HEK293T (cell line): ENCODE results near the gene CASTOR2.

Experiments
- CTCF ChIA-PET: fragments of 350-600 bp; formaldehyde crosslinking; extraction: SDS; loops from one replicate; lab custom pipeline; 2021; ENCODE audit warnings: antibody characterized with exemption, inconsistent platforms; lab: Yijun Ruan, JAX
- POLR2A ChIA-PET: fragments of 350-600 bp; formaldehyde crosslinking; extraction: SDS; loops from one replicate; lab custom pipeline; 2020; ENCODE audit warnings: antibody characterized with exemption, inconsistent platforms; lab: Yijun Ruan, JAX
- DNase-seq: peaks from one replicate; pipeline ENCODE4 v3.0.0; 2012; ENCODE audit warnings: mixed read lengths; ENCODE audit errors: extremely low spot score
- ARNT ChIP-seq: fragments of 450-650 bp; IDR thresholded peaks from 2 replicates; pipeline ENCODE4 v1.6.1; 2017; ENCODE audit warnings: mild to moderate bottlenecking
- BHLHE40 ChIP-seq: fragments of 450-650 bp; IDR thresholded peaks from 2 replicates; pipeline ENCODE4 v1.6.1; 2016; ENCODE audit warnings: mild to moderate bottlenecking, moderate library complexity, borderline replicate concordance
- CTBP1 ChIP-seq: fragments of 450-650 bp; IDR thresholded peaks from 2 replicates; pipeline ENCODE4 v1.6.1; 2016; ENCODE audit warnings: borderline replicate concordance
- ELF4 ChIP-seq: fragments of 450-650 bp; IDR thresholded peaks from 2 replicates; pipeline ENCODE4 v1.6.1; 2017; ENCODE audit warnings: antibody characterized with exemption
- FOXA1 ChIP-seq: fragments of 450-650 bp; IDR thresholded peaks from 2 replicates; pipeline ENCODE4 v1.6.1; 2016; ENCODE audit warnings: mild to moderate bottlenecking
- FOXK2 ChIP-seq: fragments of 450-650 bp; IDR thresholded peaks from 2 replicates; pipeline ENCODE4 v1.6.1; 2016; ENCODE audit warnings: mild to moderate bottlenecking
- FOXM1 ChIP-seq: fragments of 450-650 bp; IDR thresholded peaks from 2 replicates; pipeline ENCODE4 v1.6.1; 2017; ENCODE audit warnings: mild to moderate bottlenecking, borderline replicate concordance
- HDGF ChIP-seq: fragments of 450-650 bp; IDR thresholded peaks from 2 replicates; pipeline ENCODE4 v1.6.1; 2017; ENCODE audit warnings: antibody characterized with exemption, borderline replicate concordance
- L3MBTL2 ChIP-seq: fragments of 450-650 bp; conservative IDR thresholded peaks from 2 replicates; pipeline ENCODE4 v1.6.1; 2016; ENCODE audit warnings: mild to moderate bottlenecking
- LEF1 ChIP-seq: fragments of 450-650 bp; IDR thresholded peaks from 2 replicates; pipeline ENCODE4 v1.6.1; 2017; ENCODE audit warnings: mild to moderate bottlenecking, borderline replicate concordance
- NFRKB ChIP-seq: fragments of 450-650 bp; IDR thresholded peaks from 2 replicates; pipeline ENCODE4 v1.6.1; 2016; ENCODE audit warnings: mild to moderate bottlenecking, moderate library complexity
- SP1 ChIP-seq: fragments of 450-650 bp; IDR thresholded peaks from 2 replicates; pipeline ENCODE4 v1.6.1; 2017
- SUZ12 ChIP-seq: fragments of 450-650 bp; IDR thresholded peaks from 2 replicates; pipeline ENCODE4 v1.6.1; 2016; ENCODE audit warnings: mild to moderate bottlenecking
- TARDBP ChIP-seq: fragments of 450-650 bp; IDR thresholded peaks from 2 replicates; pipeline ENCODE4 v1.6.1; 2016
- ZNF384 ChIP-seq: fragments of 450-650 bp; IDR thresholded peaks from 2 replicates; pipeline ENCODE4 v1.6.1; 2016
- TF ChIP-seq, protein P1 (sequence below): fragments of 450-650 bp; IDR thresholded peaks from 2 replicates; pipeline ENCODE4 v1.6.1; 2016

CASTOR2 gene

GRCh38 chr7:75039166-75039565 lies 74.7 kb downstream of the CASTOR2 start:
- POLR2A ChIA-PET = no interaction called here
- TF ChIP-seq NFRKB (no peak), LEF1 (no peak), FOXK2 (no peak), ZNF384 (no peak), HDGF (no peak), ELF4 (no peak), BHLHE40 (no peak), TARDBP (no peak), FOXA1 (no peak), CTBP1 (no peak), FOXM1 (no peak), SP1 (no peak)
- TF ChIP-seq, protein P1, sequence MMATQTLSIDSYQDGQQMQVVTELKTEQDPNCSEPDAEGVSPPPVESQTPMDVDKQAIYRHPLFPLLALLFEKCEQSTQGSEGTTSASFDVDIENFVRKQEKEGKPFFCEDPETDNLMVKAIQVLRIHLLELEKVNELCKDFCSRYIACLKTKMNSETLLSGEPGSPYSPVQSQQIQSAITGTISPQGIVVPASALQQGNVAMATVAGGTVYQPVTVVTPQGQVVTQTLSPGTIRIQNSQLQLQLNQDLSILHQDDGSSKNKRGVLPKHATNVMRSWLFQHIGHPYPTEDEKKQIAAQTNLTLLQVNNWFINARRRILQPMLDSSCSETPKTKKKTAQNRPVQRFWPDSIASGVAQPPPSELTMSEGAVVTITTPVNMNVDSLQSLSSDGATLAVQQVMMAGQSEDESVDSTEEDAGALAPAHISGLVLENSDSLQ = no peak
- CTCF ChIA-PET = interaction anchor here (0.6 kb wide), 1 partner anchor 9 kb away, joined by 3 read pairs; no protein-coding TSS in a partner anchor
- no peak for DNase-seq

DNA sequence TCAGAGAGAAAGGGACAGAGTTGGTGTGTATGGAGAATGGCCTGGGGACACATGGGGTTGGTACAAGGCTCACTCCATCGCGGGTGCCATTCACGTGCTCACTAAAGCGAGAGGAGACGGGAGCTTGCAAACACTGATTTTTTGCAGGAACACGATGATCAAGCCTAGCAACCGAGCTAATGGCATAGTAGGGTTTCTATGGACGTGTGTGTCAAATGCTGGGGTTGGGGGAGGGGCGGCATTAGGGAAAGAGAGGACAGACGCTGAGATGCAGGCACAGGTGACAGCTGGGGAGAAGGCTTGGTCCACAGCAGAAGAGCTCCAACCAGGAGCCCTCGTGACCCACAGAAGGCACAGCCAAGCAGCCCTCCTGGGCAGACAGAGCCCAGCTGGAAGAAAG lies 75.2 kb downstream of the CASTOR2 start:
- TF ChIP-seq HDGF (no peak), SP1 (no peak), L3MBTL2 (no peak), FOXA1 (no peak), ARNT (no peak), LEF1 (no peak), FOXM1 (no peak), SUZ12 (no peak), TARDBP (no peak), FOXK2 (no peak), ZNF384 (no peak), BHLHE40 (no peak), ELF4 (no peak), CTBP1 (no peak), NFRKB (no peak)
- DNase-seq = no peak
- ChIA-PET CTCF (no interaction called here), POLR2A (no interaction called here)

DNA sequence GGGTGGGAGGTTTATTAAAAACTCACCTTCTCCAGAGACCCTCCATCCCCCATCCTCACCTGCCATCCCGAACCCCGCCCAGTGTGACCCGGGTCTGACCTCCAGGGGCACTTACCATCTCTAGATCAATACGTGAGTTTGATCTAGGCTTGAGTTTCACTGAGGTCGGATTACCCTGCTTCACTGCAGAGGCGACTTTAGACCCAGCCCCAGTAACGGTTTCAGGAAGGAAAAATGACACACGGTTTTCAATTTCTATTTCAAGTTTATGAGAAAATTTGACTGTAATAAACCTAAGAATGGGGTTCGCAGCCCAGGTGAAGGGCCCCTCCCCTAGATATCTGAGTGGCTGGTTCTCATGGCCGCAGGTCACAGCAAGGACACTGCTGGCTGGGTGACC lies 76.0 kb downstream of the CASTOR2 start:
- DNase-seq = no peak
- TF ChIP-seq SP1 = no peak
- no peak for TF ChIP-seq FOXA1
- TF ChIP-seq FOXM1 = no peak
- TF ChIP-seq LEF1 = no peak
- TF ChIP-seq NFRKB = no peak
- no peak for TF ChIP-seq ELF4
- TF ChIP-seq SUZ12 = no peak
- no peak for TF ChIP-seq HDGF
- CTCF ChIA-PET = no interaction called here
- POLR2A ChIA-PET = no interaction called here

GRCh38 chr7:75042286-75042685 lies 77.8 kb downstream of the CASTOR2 start:
- POLR2A ChIA-PET = no interaction called here
- CTCF ChIA-PET = interaction anchor here (1.0 kb wide), 1 partner anchor 10 kb away, joined by 3 read pairs; no protein-coding TSS in a partner anchor
- TF ChIP-seq L3MBTL2 (no peak), FOXA1 (no peak), SUZ12 (no peak), LEF1 (no peak), NFRKB (no peak), SP1 (no peak), BHLHE40 (no peak), CTBP1 (no peak), TARDBP (no peak), ELF4 (no peak), FOXM1 (no peak), ZNF384 (no peak), HDGF (no peak), FOXK2 (no peak), ARNT (no peak)
- TF ChIP-seq, protein P1 = no peak
- no peak for DNase-seq

- CTCF ChIA-PET = interaction anchor here (0.6 kb wide), 1 partner anchor 15 kb away, joined by 6 read pairs; no protein-coding TSS in a partner anchor
- POLR2A ChIA-PET = no interaction called here
- DNase-seq = no peak
- TF ChIP-seq HDGF = no peak
- no peak for TF ChIP-seq ZNF384
- TF ChIP-seq, protein P1 = no peak
- TF ChIP-seq SUZ12 = no peak
- TF ChIP-seq LEF1 = no peak
- TF ChIP-seq ARNT = no peak
- TF ChIP-seq ELF4 = no peak
- TF ChIP-seq FOXK2 = no peak
- no peak for TF ChIP-seq SP1
- no peak for TF ChIP-seq L3MBTL2
- TF ChIP-seq FOXM1 = no peak
- no peak for TF ChIP-seq CTBP1
Measured at GRCh38 chr7:75042831-75043703, 78.6 kb downstream of the CASTOR2 start.

- no peak for DNase-seq
- CTCF ChIA-PET = interaction anchor here (1.5 kb wide), 1 partner anchor 24 kb away, joined by 3 read pairs; no protein-coding TSS in a partner anchor
- no peak for TF ChIP-seq ARNT
- POLR2A ChIA-PET = no interaction called here
Measured at GRCh38 chr7:75045881-75046280, 81.4 kb downstream of the CASTOR2 start.
